Measurements from ENCODE around the gene TGIF2.

- TF ChIP-seq CTCF (optimal IDR thresholded peaks at IDR 0.05 in 1 of 3, IDR thresholded peaks at IDR 0.05 in 1 of 3, conservative IDR thresholded peaks at IDR 0.05 in 1 of 3; ENCODE audit: extremely low read depth in 1 of 3, insufficient read depth in 2 of 3, low read length in 3 of 3), result no peak
- no peak for TF ChIP-seq EZH2 (IDR thresholded peaks at IDR 0.05; ENCODE audit: low read length)
Observed at GRCh38 chr20:36543184-36544133, 29.9 kb upstream of the TGIF2 start.

All from keratinocyte (primary cell).